Measurements from ENCODE around the gene TIAM2. TPM values are rescaled to one million over a fixed set of nuclear protein-coding genes. Genes with fewer than 3 reads are reported as not detected.

TIAM2 gene
- total and polyA plus RNA-seq, 10 of the 15 experiments (the other 5 are each of a cell fraction or from before 2014, with no cell fraction given), result 1.1 to 10.5 (median 2.3) TPM

DNA sequence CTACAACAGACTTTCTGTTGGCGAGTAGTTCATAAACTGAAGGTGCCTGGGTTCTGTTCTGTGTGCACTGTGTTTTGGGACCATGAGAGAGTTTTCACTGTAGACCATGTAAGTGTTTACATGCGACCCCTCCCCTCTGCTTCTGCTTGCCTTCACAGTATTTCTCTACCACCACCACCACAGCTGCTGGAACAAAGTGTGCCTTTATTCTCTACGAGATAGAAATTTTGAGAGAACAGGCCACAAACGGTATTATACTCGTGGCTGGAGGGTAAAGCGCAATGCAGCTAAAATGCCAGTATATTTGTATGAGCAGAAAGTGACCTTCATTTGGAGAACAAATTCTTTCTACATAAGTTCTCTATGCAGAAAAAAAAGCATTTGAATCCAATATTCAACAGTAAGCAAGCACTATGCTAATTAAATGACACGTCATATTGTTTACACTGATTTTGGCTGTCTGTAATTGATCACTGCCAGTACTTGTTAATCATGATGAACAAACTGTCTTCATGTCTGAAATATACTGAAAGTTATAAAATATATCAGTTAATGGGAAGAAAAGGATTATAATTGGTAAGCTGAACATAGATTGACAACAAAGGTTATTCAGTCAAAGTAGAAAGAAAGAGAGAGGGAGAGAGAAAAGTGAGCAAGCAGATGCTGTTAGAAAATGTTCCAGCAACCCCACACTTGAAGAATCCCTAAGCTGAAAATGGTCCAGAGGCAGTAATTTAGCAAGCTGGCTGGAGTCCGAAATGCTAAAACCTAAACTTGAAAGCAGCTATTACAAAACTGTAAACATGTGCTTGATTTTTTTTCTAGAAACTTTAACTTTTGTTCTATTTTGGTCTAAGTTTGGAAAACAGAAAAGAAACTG lies 277.5 kb downstream of the TIAM2 start (continued):
- TF ChIP-seq JUNB (IDR thresholded peaks at IDR 0.05) (no peak), BCL11A (IDR thresholded peaks at IDR 0.05; ENCODE audit: low read depth, low read length) (no peak)

GRCh38 chr6:155273431-155273830 lies 278.3 kb downstream of the TIAM2 start:
- Histone ChIP-seq H3K36me3 (ENCODE audit: control insufficient read depth in 2 of 2, insufficient read depth in 2 of 2, low read length in 1 of 2) (peaks cover 0 to 21% of the 10 kb centered on the region in 2 experiments; a peak in 3 of 4 replicates), H3K9ac (ENCODE audit: control insufficient read depth, insufficient read depth, low read length) (no peak overlapping the region), H2AFZ (ENCODE audit: control insufficient read depth, low read depth, low read length) (no peak overlapping the region), H3K27ac (ENCODE audit: control insufficient read depth, insufficient read depth) (no peak overlapping the region), H3K4me2 (ENCODE audit: control insufficient read depth, insufficient read depth) (no peak overlapping the region), H3K79me2 (ENCODE audit: control insufficient read depth, insufficient read depth, low read length) (no peaks in the 10 kb centered on the region; the same call in 1 of the 2 replicates), H3K4me3 (no peak overlapping the region), H3K4me1 (ENCODE audit: control insufficient read depth, insufficient read depth, low read length) (no peaks in the 10 kb centered on the region), H3K9me3 (replicated peaks; ENCODE audit: control insufficient read depth, insufficient read depth, low read length) (no peaks in the 10 kb centered on the region), H4K20me1 (ENCODE audit: control insufficient read depth, insufficient read depth) (no peaks in the 10 kb centered on the region), H3K27me3 (replicated peaks in 1 of 2; ENCODE audit: control insufficient read depth in 2 of 2, insufficient read depth in 2 of 2, low read length in 1 of 2) (no peaks in the 10 kb centered on the region)
- 67% methylated on average over 3 of the region's 3 CpGs for WGBS (ENCODE audit: insufficient coverage, insufficient replicate concordance, low lambda C conversion rate, missing lambda C conversion rate)
- ChIA-PET SMC1A (ENCODE audit: uncharacterized antibody, unreplicated experiment) (interaction anchor here (0.6 to 1.4 kb wide), 2 partner anchors 96 to 534 kb away, joined by 3 to 4 read pairs; no protein-coding TSS in a partner anchor), POLR2A (no interaction called here), CTCF (interaction anchor here (0.9 to 1.0 kb wide), 2 partner anchors 51 to 209 kb away, joined by 3 read pairs; no protein-coding TSS in a partner anchor), RAD21 (ENCODE audit: unreplicated experiment) (interaction anchor here (1.4 kb wide), 1 partner anchor 37 kb away, joined by 3 read pairs; no protein-coding TSS in a partner anchor)
- no peak for FAIRE-seq
- no peak for ATAC-seq
- in situ Hi-C loops (cut with MboI), result no loop called here
- TF ChIP-seq ETV6 (conservative IDR thresholded peaks at IDR 0.05 in 1 of 2, IDR thresholded peaks at IDR 0.05 in 1 of 2; ENCODE audit: borderline replicate concordance in 1 of 2, low read depth in 1 of 2), result no peak
- no peak for TF ChIP-seq POLR2A (IDR thresholded peaks at IDR 0.05; ENCODE audit: low read depth, low read length)
- TF ChIP-seq SUPT20H (IDR thresholded peaks at IDR 0.05; ENCODE audit: borderline replicate concordance, control insufficient read depth, low read depth, low read length), result no peak
- no peak for TF ChIP-seq ZNF207 (IDR thresholded peaks at IDR 0.05; ENCODE audit: borderline replicate concordance)
- no peak for TF ChIP-seq JUNB (IDR thresholded peaks at IDR 0.05)
- no peak for TF ChIP-seq FOXK2 (IDR thresholded peaks at IDR 0.05)
- no peak for TF ChIP-seq ASH2L (IDR thresholded peaks at IDR 0.05; ENCODE audit: borderline replicate concordance, low read depth)
- TF ChIP-seq, protein P1, sequence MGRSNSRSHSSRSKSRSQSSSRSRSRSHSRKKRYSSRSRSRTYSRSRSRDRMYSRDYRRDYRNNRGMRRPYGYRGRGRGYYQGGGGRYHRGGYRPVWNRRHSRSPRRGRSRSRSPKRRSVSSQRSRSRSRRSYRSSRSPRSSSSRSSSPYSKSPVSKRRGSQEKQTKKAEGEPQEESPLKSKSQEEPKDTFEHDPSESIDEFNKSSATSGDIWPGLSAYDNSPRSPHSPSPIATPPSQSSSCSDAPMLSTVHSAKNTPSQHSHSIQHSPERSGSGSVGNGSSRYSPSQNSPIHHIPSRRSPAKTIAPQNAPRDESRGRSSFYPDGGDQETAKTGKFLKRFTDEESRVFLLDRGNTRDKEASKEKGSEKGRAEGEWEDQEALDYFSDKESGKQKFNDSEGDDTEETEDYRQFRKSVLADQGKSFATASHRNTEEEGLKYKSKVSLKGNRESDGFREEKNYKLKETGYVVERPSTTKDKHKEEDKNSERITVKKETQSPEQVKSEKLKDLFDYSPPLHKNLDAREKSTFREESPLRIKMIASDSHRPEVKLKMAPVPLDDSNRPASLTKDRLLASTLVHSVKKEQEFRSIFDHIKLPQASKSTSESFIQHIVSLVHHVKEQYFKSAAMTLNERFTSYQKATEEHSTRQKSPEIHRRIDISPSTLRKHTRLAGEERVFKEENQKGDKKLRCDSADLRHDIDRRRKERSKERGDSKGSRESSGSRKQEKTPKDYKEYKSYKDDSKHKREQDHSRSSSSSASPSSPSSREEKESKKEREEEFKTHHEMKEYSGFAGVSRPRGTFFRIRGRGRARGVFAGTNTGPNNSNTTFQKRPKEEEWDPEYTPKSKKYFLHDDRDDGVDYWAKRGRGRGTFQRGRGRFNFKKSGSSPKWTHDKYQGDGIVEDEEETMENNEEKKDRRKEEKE (IDR thresholded peaks at IDR 0.05), result no peak
- TF ChIP-seq FOS (IDR thresholded peaks at IDR 0.05; ENCODE audit: borderline replicate concordance, extremely low read depth, insufficient read length), result no peak
- no TSS peak for BruUV-seq (replicated peaks)
- DNase-seq (ENCODE audit: low read depth, low spot score), result no peak
- intact Hi-C loops (cut with micrococcal nuclease; ENCODE audit: unreplicated experiment), result no loop called here

All from GM12878 (cell line).